ENCODE data around the gene AGFG2.
A peak's percentile ranks its signal among the peaks of the same experiment; 100 is the strongest.
"Not testable (repeated sequence)": the region's sequence is repeated elsewhere in the genome, so short reads cannot be mapped to it uniquely, and the experiment has no call there.

AGFG2 gene

GRCh38 chr7:100562195-100563099 is 23.4 kb downstream of the AGFG2 start:
- Histone ChIP-seq H4K20me1 (ENCODE audit: control insufficient read depth, insufficient read depth, low read depth, low read length) (no peaks in the 10 kb centered on the region), H3K27ac (ENCODE audit: low read depth, low read length) (no peak overlapping the region), H3F3A (ENCODE audit: control insufficient read depth, insufficient read depth) (peaks cover 4% of the 10 kb centered on the region; the same call in 1 of the 2 replicates), H3K27me3 (ENCODE audit: control insufficient read depth, low read length) (no peaks in the 10 kb centered on the region), H3K4me1 (ENCODE audit: control insufficient read depth, low read length) (peaks cover 10% of the 10 kb centered on the region), H3K79me2 (ENCODE audit: control insufficient read depth, low read length) (no peaks in the 10 kb centered on the region), H3K9me2 (replicated peaks; ENCODE audit: control insufficient read depth, low read length) (no peaks in the 10 kb centered on the region), H3K36me3 (ENCODE audit: control insufficient read depth, low read length) (no peaks in the 10 kb centered on the region), H3K4me3 (ENCODE audit: low read length) (no peak overlapping the region), H3K9me3 (ENCODE audit: control insufficient read depth, insufficient read depth, low read length) (no peaks in the 10 kb centered on the region), H3K4me2 (ENCODE audit: low read length) (no peak overlapping the region)
- TF ChIP-seq EZH2phosphoT487 (IDR thresholded peaks at IDR 0.05; ENCODE audit: borderline replicate concordance, low read length) (no peak), CTCF (IDR thresholded peaks at IDR 0.05; ENCODE audit: low read depth, low read length, poor library complexity, severe bottlenecking) (no peak)

DNA sequence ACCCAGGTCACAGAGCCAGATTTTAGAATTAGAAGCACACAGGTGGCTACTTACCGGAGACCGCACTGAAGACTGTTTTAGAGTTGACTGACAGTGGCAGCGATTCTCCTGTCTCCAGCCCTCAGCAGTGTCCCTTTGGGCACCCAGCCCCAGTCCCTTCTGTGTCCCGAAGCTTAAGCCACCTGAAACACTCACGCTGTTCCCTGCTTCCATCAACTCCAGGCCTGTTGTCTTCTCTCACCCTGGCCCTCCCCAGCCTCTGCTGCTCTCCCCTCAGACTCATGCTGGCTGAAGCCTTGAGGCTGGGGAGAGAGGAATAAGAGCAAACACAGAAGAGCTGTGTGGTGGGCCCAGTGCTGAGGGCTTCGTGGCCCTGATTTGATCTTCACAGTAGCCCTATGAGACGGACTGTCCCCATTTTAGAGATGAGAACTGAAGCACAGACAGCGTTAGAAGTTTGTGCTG is 24.1 kb downstream of the AGFG2 start:
- H3K4me1 ChIP-seq (ENCODE audit: control insufficient read depth, low read length) = peaks cover 17% of the 10 kb centered on the region
- no peak overlapping the region for H3K27ac ChIP-seq (ENCODE audit: low read depth, low read length)
- H3K9me2 ChIP-seq (replicated peaks; ENCODE audit: control insufficient read depth, low read length) = no peaks in the 10 kb centered on the region

GRCh38 chr7:100563809-100564400 is 24.9 kb downstream of the AGFG2 start:
- peaks cover 24% of the 10 kb centered on the region for H3K4me1 ChIP-seq (ENCODE audit: control insufficient read depth, low read length)
- no peaks in the 10 kb centered on the region for H4K20me1 ChIP-seq (ENCODE audit: control insufficient read depth, insufficient read depth, low read depth, low read length)
- H3F3A ChIP-seq (ENCODE audit: control insufficient read depth, insufficient read depth) = peaks cover 4% of the 10 kb centered on the region; the same call in 1 of the 2 replicates
- H3K36me3 ChIP-seq (ENCODE audit: control insufficient read depth, low read length) = no peaks in the 10 kb centered on the region
- no peak overlapping the region for H3K4me3 ChIP-seq (ENCODE audit: low read length)
- no peaks in the 10 kb centered on the region for H3K79me2 ChIP-seq (ENCODE audit: control insufficient read depth, low read length)
- no peaks in the 10 kb centered on the region for H3K27me3 ChIP-seq (ENCODE audit: control insufficient read depth, low read length)
- no peak overlapping the region for H3K27ac ChIP-seq (ENCODE audit: low read depth, low read length)
- H3K9me2 ChIP-seq (replicated peaks; ENCODE audit: control insufficient read depth, low read length) = no peaks in the 10 kb centered on the region
- no peak overlapping the region for H3K4me2 ChIP-seq (ENCODE audit: low read length)
- no peak for TF ChIP-seq EZH2phosphoT487 (IDR thresholded peaks at IDR 0.05; ENCODE audit: borderline replicate concordance, low read length)
- TF ChIP-seq CTCF (IDR thresholded peaks at IDR 0.05; ENCODE audit: low read depth, low read length, poor library complexity, severe bottlenecking) = peak; percentile 99
- no peaks in the 10 kb centered on the region for H3K9me3 ChIP-seq (ENCODE audit: control insufficient read depth, insufficient read depth, low read length)

More for the DNA sequence above, 24.1 kb downstream of the AGFG2 start:
- no peaks in the 10 kb centered on the region for H3K36me3 ChIP-seq (ENCODE audit: control insufficient read depth, low read length)
- TF ChIP-seq EZH2phosphoT487 (IDR thresholded peaks at IDR 0.05; ENCODE audit: borderline replicate concordance, low read length) (no peak), CTCF (IDR thresholded peaks at IDR 0.05; ENCODE audit: low read depth, low read length, poor library complexity, severe bottlenecking) (no peak)
- H3K27me3 ChIP-seq (ENCODE audit: control insufficient read depth, low read length) = no peaks in the 10 kb centered on the region
- H3K79me2 ChIP-seq (ENCODE audit: control insufficient read depth, low read length) = no peaks in the 10 kb centered on the region
- H3F3A ChIP-seq (ENCODE audit: control insufficient read depth, insufficient read depth) = peaks cover 4% of the 10 kb centered on the region; the same call in 1 of the 2 replicates
- H3K4me3 ChIP-seq (ENCODE audit: low read length) = no peak overlapping the region
- H3K4me2 ChIP-seq (ENCODE audit: low read length) = no peak overlapping the region
- H3K9me3 ChIP-seq (ENCODE audit: control insufficient read depth, insufficient read depth, low read length) = no peaks in the 10 kb centered on the region
- H4K20me1 ChIP-seq (ENCODE audit: control insufficient read depth, insufficient read depth, low read depth, low read length) = no peaks in the 10 kb centered on the region

DNA sequence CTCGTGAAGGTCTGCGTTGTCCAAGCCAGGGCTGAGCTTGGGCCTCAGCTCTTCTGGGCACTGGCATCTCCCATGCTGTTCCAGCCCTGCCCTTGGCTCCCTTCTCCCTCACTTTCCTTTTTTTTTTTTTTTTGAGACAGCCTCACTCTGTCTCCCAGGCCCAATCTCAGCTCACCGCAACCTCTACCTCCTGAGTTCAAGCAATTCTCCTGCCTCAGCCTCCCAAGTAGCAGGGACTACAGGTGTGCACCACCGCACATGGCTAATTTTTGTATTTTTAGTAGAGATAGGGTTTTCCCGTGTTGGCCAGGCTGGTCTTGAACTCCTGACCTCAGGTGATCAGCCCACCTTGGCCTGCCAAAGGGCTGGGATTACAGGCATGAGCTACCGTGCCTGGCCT is 25.4 kb downstream of the AGFG2 start:
- not testable (repeated sequence) for H3K4me3 ChIP-seq (ENCODE audit: low read length); H3F3A ChIP-seq (ENCODE audit: control insufficient read depth, insufficient read depth); H3K79me2 ChIP-seq (ENCODE audit: control insufficient read depth, low read length); H3K9me2 ChIP-seq (replicated peaks; ENCODE audit: control insufficient read depth, low read length); H3K27me3 ChIP-seq (ENCODE audit: control insufficient read depth, low read length); H3K27ac ChIP-seq (ENCODE audit: low read depth, low read length); H3K9me3 ChIP-seq (ENCODE audit: control insufficient read depth, insufficient read depth, low read length); H3K36me3 ChIP-seq (ENCODE audit: control insufficient read depth, low read length); H3K4me2 ChIP-seq (ENCODE audit: low read length); H4K20me1 ChIP-seq (ENCODE audit: control insufficient read depth, insufficient read depth, low read depth, low read length)
- peaks cover 25% of the 10 kb centered on the region for H3K4me1 ChIP-seq (ENCODE audit: control insufficient read depth, low read length)

Data from DOHH2 (cell line).